CD4-positive, alpha-beta T cell treated with Interleukin-10 for 1 hour (primary cell): ENCODE data around the gene IGFBP5.

Source experiments
- DNase-seq: peaks from one replicate; pipeline ENCODE4 v3.0.0-alpha.2; 2020

IGFBP5 gene, protein sequence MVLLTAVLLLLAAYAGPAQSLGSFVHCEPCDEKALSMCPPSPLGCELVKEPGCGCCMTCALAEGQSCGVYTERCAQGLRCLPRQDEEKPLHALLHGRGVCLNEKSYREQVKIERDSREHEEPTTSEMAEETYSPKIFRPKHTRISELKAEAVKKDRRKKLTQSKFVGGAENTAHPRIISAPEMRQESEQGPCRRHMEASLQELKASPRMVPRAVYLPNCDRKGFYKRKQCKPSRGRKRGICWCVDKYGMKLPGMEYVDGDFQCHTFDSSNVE

GRCh38 chr2:216695401-216695821 is at the start of gene IGFBP5:
TSS of gene IGFBP5 (minus strand) at chr2:216695549. CDS start at chr2:216694775, 774 bp downstream.
- no peak for DNase-seq

DNA sequence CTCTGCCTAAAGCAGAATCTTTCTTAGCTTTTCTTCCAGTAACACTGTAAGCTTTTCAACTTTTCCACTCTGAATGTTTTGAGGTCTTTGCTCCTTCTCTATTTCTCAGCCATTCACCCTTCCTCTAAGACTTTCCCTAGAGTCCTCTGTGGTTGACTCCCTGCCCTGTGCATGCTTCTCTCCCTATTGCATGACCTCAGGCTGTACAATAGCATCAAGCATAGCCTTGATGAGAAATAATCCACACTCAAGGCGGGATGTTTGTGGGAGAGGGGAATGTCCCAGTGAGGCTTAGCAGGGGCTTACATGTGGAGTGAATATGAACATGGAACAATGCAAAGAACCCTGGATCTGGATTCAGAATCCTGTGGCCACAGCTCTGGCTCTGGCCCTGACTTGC is 48.4 kb upstream of the IGFBP5 start:
- DNase-seq: no peak

DNA sequence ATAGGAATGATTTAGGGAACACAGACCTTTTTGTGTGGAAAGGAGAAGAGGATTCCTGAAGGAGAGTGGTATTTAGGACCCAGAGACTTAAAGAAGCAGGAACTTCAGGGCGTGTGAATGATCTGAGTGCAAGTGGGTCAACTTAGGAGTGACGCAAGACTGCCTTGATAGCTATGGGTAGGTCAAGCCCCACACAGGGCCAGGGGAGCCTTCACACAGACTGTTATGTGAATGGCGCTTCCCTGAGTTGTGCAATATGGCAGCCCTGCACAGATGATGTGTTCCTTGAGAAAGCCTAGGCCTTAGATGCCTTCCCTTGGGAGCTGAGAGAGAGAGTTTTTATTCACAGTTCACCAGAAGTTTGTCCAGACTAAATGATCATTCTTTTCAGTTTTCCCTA is 47.1 kb upstream of the IGFBP5 start:
- no peak for DNase-seq

- DNase-seq: no peak
These were observed 45.9 kb upstream of the IGFBP5 start for GRCh38 chr2:216741223-216741593.

DNA sequence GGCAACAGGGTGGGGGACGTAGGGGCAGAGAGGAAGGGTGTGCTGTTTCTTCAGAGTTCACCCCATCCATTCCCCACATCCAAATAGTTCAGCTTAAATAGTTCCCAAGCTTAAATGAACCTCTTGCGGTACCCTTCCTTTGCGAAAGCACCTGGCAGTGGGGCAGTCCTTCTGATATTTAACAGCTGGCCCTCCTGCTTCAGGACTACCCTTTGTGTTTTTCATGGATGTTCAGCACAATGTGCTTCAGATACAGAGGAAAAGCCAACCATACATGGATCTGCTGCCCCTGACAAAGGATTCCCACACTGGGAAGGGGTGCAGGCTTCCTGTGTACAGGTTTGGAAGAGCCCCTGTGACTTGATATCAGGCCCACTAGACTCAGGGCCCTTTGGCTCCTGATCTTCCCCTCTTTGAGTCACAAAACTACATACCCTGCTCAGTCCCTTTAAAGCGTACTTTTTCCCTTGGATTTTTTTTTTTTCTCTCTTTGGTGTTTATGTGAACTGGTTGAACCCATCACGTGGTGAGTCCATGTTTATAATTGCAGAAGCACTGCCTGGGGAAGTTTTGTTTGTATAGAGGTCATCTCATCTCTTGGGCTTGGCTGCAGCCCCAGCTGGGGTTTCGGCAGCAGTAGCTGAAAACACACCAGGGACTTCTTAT is 45.3 kb upstream of the IGFBP5 start:
- DNase-seq: no peak

DNA sequence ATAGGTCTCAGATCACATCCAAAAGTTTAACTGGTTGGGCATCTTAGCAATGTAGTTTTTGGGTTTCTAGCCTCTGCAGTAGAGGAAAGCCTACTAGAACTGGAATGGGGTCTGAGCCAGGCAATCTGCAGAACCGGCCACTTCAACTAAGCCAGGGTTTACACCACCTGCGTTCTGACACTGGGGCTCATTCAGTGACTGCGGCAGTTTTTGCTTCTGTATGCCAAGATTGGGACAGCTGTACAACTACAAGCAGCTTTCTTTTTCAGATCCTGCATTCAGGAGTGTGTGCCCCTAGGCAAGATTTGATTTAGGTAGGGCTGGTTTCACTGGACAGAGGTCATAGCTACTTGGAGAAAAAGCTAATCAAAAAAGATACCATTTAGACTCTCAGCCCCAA is 43.7 kb upstream of the IGFBP5 start:
- DNase-seq: no peak

GRCh38 chr2:216737676-216738075 is 42.3 kb upstream of the IGFBP5 start:
- DNase-seq: no peak

GRCh38 chr2:216736326-216736725 is 41.0 kb upstream of the IGFBP5 start:
- DNase-seq: no peak

DNA sequence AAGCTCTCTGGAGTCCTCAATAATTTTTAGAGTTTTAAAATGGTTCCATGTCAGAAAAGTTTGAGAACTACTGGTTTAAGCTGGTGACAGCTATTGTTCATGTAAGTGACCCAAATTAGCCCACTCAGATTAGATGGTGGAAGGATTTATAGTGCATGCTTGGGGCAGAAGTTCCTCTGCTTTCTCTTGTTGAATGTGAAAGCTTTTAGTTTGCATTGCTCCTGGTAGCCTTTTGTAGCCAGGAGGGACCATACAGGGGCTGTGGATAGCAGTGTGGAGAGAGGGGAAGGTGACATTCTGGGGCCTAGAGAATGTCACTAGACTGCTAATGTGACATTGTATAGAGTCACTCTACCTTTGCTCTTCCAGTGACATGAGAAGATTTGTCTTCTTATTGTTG is 40.3 kb upstream of the IGFBP5 start:
- DNase-seq: no peak

- no peak for DNase-seq
These were observed 39.7 kb upstream of the IGFBP5 start for GRCh38 chr2:216735086-216735485.

- no peak for DNase-seq
These were observed 37.7 kb upstream of the IGFBP5 start for GRCh38 chr2:216733046-216733445.

GRCh38 chr2:216732334-216732733 is 37.0 kb upstream of the IGFBP5 start:
- DNase-seq: no peak

- no peak for DNase-seq
These were observed 36.1 kb upstream of the IGFBP5 start for GRCh38 chr2:216731465-216731864.

DNA sequence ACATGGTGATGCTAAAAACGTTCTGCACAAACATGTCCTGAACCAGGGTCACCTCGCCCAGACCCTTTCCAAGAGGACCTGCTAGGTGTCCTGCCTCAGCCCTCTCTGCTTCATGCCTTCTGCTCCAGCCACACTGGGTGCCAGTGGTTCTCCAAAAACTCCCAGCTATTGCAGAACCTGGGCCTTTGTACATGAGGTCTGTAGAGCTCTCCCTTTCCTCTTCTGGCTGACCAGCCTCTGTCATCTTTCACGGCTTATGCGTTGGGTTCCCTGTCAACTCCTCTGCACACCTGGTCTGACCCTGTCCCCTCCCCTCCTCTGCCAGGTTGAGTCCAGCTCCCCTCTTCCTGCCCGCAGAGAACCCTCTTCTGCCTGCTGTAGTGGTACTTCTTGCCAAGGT is 35.5 kb upstream of the IGFBP5 start:
- DNase-seq: no peak

DNA sequence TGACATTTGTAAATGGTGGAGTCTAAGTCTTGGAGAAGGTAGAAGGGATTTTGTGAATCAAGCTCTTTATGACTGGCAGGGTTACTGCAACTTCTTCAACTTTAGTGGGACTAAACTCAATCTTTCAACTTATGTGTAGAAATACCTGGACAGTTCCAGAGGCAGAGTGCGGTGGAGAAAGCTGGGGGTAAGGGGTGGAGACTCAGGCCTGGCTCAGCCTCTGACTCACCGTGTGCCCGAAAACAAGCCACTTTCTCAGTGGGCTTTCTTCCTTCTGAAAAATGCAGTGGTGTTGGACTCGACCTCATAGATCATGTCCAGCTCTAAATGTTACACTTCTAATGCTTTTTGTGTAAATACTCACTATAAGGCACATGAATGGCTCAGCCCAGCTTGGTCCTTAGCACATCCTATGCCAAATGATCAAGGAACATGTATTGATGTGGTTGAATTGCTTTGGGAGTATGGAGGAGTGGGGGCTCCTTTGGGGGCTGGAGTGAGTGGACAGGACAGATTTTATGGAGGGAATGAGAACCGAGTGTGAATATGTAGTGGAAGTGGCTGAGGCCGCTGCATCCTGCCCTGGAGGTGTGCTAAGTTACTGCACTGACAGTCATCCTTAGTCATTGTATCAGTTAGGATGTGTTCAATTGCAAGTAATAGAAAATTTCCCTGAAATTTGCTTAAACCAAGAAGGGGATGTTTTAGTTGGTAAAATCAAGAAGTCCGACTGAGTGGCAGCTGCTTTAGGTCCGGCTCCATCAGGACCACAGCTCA is 32.2 kb upstream of the IGFBP5 start:
- no peak for DNase-seq

DNA sequence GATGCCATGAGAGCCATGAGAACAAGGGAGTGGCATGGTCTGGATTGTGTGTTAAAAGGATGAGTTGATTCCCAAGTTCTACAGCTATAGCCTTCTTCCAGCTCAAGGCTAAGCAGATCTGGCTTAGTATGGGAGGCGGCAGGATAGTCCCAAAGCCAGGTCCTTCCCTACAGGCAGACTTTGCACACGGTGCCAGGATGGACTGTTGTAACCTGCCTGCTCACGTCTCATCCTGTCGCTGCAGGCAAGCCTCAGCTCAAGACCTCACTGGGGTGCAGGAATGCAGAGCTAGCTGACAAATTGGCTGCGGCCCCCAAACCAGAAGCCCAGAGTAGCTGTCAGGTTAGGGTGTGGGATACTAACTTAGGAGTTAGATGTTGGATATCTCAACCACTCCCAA is 28.8 kb upstream of the IGFBP5 start:
- no peak for DNase-seq

GRCh38 chr2:216721141-216721540 is 25.8 kb upstream of the IGFBP5 start:
- DNase-seq: no peak

DNA sequence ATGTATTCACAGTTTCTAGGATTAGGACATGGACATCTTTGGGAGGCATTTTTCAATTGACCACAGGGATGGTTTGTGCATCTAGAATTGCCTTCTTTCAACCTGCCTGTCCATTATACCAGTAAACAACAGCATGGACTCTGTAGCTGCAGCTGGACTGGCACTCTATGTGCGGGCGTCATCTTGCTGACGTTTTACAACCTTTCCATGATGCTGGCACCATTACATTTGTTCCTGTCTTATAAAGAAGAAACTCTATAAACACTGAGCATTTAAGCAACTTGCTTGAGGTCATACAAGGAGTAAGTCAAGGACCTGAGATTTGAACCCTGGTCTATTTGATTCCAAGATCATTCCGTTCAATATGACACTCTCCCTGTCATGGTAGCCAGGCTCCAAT is 25.4 kb upstream of the IGFBP5 start:
- DNase-seq: no peak

DNA sequence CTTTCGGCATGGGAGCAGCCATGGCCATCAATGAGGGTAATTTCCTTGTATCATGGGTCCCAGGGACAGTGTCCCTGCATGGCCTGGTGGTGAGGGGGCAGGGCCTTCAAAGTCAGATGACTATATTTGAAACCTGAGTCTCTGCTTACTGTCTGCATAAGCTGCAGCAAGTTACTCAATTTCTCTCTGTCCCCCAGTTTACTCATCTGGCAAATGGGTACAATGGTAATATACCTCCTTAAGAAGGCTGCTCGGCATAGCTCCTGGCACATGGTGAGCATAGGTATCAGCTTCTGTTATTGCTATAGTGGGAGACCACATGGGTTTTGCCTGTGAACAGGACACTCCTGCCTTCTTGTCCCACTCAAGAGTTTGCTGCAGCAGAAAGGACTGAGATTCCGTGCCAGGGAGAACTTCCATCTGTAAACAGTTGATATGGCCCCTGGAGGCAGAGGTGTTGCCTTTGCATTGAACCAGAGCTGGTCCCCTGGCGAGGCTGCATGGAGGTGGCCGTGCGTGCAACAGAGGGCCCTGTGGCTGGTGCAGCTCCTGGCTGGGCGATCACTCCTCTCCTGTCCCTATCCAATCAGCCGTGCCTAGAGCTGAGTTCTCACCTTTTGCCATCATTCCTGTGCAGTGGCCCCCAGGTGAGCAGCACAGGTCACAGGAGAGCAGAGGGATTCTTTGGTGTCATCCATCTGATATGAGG is 22.7 kb upstream of the IGFBP5 start:
- DNase-seq: no peak

DNA sequence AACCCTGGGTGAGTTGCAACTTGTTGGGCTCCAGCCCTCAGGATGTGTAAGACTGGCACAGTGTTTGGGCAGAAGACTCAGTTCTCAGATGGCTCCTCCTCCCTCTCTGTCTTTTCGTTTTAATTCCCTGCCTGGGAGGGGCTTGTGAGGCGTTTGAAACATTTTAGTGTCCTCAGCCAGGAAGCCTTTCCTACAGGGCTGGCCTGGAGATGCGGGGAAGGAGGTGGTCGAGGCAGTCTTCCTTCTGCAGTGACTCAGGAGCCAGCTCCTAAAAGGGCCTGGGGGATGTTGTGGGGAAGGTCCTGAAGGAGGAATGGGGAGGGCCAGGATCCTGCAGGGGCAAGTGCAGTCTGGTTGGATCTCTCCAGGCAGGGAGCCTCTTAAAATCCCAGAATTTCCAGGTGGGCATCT is 22.1 kb upstream of the IGFBP5 start:
- DNase-seq: no peak

GRCh38 chr2:216716109-216716508 is 20.8 kb upstream of the IGFBP5 start:
- DNase-seq: no peak

DNA sequence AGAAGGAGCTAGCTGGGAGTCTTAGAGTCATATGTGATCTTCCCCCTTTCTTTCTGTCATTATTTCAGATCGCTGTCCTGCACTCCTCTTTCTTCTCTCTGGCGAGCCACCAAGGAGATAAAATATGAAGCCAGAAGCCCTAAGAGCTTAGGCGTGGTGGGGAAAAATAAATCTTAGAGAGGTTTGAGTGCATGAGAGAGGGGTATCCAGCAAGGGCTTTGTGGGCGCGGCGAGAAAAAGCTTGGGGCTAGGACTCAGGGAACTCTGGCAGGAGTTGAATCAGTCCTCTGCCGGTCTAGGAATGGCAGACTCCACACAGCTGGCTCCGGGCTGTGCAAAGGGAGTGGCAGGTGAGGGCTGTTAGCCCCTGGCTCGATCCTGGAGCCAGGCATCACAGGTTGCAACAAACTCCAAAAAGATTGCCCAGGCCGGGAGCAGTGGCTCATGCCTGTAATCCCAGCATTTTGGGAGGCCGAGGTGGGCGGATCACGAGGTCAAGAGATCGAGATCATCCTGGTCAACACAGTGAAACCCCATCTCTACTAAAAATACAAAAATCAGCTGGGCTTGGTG is 20.1 kb upstream of the IGFBP5 start:
- DNase-seq: no peak

DNA sequence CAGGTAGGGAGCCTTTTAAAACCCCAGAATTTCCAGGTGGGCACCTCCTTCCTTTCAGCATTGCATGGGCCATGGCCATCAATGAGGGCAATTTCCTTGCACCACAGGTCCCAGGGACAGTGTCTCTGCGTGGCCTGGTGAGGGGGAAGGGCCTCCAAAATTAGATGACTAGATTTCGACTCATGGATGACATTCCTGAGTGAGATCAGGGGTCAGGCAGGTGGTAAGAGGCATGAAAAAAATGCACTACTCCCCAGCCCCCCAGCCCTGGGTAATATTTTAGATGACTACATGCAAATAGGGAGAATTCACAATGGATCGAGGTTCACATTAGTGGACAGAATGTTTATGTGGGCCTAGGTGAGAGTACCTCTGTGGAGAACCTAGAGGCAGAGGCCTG is 19.0 kb upstream of the IGFBP5 start:
- DNase-seq: no peak
